DMS153 treated with DMSO at 0.1 percent for 48 hours (cell line): ENCODE measurements around the gene PEAR1.
A peak's percentile ranks its signal among the peaks of the same experiment; 100 is the strongest.

ENCODE experiments used
- DNase-seq: peaks from one replicate; lab custom pipeline; 2025; ENCODE audit not compliant: unreplicated experiment; lab: John Stamatoyannopoulos, UW

PEAR1 gene

DNA sequence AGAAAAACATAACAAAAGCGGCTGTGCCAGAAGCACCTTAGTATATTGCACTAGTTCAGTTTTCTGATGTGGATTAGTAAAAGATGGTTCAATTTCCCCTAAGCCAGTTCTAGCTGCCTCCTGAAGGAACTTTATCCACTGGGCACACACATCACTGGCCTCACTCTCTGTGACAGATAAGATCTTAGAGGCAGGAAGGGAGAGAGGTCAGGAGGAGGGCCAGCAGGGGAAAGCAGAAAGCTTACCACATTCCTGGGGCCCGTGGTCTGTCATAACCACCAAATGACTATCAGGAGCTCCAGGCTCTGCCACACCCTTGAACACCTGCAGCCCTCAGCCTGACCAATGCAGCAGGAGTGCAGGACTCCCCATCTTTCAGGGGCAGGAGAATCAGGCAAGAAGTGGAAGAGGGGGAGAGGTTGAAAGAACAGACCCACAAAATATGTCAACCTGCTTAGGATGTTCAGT lies 64.8 kb downstream of the PEAR1 start:
- no peak for DNase-seq

DNA sequence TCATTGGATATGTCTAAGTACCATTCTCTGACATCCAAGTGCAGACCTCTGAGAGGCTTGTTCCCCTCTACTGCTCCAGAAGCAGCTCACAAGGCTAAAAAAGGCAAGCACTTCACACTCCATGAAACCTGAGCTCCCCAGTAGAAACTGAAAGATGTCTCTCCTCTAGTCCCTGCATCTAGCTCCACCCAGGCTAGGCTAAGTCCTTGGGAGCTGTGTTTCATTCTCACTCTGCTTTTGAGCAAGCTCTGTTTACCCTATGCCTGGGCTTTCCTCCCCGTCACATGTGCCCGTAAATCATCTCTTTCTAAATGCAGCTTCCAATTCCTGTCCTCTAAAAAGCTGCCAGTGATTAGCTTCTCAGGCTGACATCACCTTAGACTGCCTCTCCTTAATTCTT lies 65.9 kb downstream of the PEAR1 start:
- DNase-seq: peak; percentile 94

DNA sequence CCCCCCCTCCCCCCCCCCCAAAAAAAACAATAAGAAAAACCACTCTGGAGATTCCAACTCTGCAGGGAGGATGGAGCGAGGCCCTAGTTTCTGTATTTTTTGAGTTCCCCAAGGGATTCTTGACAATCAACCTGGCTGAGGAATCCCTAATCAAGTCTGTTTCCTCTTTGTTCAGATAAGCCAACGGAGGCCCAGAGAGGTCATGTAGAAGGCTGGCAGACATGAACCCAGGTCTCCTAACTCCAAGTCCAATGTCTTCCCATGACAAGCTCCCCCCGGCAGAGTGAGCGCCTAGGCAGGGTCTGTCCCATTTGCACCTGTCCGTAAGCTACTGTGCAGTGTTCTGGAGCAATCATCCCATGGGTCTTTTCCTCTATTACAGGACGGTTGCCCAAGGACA lies 66.4 kb downstream of the PEAR1 start:
- no peak for DNase-seq

GRCh38 chr1:156961709-156962108 lies 68.2 kb downstream of the PEAR1 start:
- DNase-seq: no peak

GRCh38 chr1:156963621-156964020 lies 70.1 kb downstream of the PEAR1 start:
- DNase-seq: no peak

DNA sequence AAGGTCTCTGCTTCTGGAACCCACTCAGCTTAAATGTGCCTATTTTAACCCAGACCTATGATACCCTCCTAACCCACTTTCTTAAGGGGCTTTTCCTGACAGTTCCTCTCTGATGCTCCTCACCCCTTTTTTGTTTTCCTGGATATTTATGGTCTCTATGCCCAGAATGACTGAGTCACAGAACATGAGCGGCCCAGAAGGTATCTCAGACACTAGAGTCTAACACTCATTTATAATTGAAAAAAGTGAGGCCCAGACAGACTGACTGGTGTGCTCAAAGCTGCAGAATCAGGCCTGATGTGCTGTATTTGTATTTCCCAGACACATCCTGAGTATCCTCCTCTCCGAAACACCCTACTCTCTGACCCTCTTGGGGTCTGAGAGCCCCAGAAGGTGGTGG lies 70.9 kb downstream of the PEAR1 start:
- DNase-seq: no peak
